Stimulated activated CD8-positive, alpha-beta memory T cell treated with anti-CD3 and anti-CD28 coated beads, Interleukin-2, amount 100 ng/mL, for 1 hour (primary cell): Measurements from ENCODE around the gene SLC30A9.

Experiments
- DNase-seq, 2 donors: peaks; one replicate each; pipeline ENCODE4 v3.0.0-alpha.2; 2020; ENCODE audit warnings: low read depth in 2 of 2

Gene SLC30A9

DNA sequence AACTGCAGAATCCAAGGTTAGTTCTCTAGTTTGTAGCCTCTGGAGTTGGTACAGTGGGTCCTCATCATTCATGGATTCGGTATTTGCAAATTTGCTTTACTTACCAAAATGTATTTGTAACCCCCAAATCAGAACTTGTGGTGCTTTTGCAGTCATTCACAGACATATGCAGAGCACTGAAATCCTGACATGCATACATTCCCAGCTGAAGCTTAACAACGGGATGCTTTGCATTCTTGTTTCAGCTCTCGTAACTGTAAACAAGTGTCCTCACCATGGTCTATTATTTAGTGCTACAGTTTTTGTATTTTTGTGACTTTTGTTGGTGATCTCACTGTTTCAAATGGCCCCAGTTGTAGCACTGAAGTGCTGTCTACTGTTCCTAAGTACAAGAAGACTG, 146.0 kb downstream of the SLC30A9 start:
- DNase-seq = no peak
